T-helper 1 cell treated with Interleukin-12 subunit alpha and Interleukin-12 subunit beta and Interleukin-4 antibody, amounts not matched to agents 30 μg/mL and 1 μg/mL, for 36 hours (primary cell): Measurements from ENCODE around the gene RET.
A peak's percentile ranks its signal among the peaks of the same experiment; 100 is the strongest.

ENCODE experiments used
- H3K27ac Mint-ChIP-seq: one replicate; pipeline ENCODE4 v1.8.0; 2021; ENCODE audit warnings: mild to moderate bottlenecking, mixed read lengths
- H3K27me3 Mint-ChIP-seq: one replicate; pipeline ENCODE4 v1.8.0; 2021; ENCODE audit warnings: low read depth, mixed read lengths
- H3K36me3 Mint-ChIP-seq: one replicate; pipeline ENCODE4 v1.8.0; 2021; ENCODE audit warnings: low read depth, mixed read lengths
- H3K4me1 Mint-ChIP-seq: one replicate; pipeline ENCODE4 v1.8.0; 2021; ENCODE audit warnings: low read depth, mixed read lengths
- H3K4me3 Mint-ChIP-seq: one replicate; pipeline ENCODE4 v1.8.0; 2021; ENCODE audit warnings: mild to moderate bottlenecking, moderate library complexity, mixed read lengths
- H3K9me3 Mint-ChIP-seq: one replicate; pipeline ENCODE4 v1.8.0; 2021; ENCODE audit warnings: mixed read lengths

The RET gene

DNA sequence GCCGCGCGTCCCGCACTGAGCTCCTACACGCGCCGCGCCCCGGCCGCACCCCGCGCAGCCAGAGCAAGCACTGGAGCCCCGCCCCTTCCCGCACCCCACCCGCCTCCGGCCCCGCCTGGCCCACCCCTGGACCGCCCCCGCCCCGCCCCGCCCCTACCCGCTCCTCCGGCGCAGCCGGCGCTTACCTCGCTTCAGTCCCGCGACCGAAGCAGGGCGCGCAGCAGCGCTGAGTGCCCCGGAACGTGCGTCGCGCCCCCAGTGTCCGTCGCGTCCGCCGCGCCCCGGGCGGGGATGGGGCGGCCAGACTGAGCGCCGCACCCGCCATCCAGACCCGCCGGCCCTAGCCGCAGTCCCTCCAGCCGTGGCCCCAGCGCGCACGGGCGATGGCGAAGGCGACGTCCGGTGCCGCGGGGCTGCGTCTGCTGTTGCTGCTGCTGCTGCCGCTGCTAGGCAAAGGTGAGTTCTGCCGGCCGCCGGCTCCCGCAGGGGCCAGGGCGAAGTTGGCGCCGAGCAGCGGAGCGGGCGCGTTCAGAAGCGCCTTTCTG lies at the start of gene RET:
Gene RET (plus strand): TSS at position 194 of the 545 bp plus-strand sequence. CDS start 190 bp downstream, at position 384.
- H3K4me3 Mint-ChIP-seq: peak within 1 kb of the TSS; percentile 71
- no peak within 1 kb of the TSS for H3K27ac Mint-ChIP-seq
- H3K4me1 Mint-ChIP-seq: peaks cover 9% of the 10 kb centered on the region
- no peaks in the 10 kb centered on the region for H3K36me3 Mint-ChIP-seq
- no peaks in the 10 kb centered on the region for H3K9me3 Mint-ChIP-seq
- H3K27me3 Mint-ChIP-seq: peaks cover 54% of the 10 kb centered on the region

DNA sequence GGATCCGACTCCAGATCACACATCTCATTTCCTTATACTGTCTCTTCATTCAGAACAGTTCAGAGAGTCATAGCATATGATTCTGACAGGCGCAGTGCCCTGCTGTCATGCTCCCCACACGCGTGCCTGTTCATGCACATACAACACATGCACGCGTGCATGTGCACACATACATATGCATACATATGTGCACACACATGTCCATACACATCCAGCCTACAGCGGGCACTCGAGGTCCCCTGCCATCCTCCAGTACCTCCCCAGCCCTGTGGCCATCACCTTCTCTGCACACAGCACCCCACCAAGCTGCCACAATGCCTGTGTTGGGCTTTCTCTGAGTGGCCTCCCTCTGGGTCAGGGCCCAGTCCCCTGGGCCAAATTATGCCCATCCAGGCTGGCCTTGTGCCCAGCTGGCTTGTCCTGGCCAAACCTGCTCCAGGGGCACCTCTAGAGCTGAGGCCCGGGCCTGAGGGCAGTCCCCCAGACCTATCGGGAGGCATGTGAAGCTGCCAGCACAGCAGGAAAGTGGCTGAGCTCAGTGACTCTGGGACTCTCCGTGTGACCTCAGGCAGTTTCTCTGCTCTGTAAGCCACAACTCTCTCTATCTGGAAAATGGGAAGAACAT lies 49.4 kb upstream of the RET start:
- no peaks in the 10 kb centered on the region for H3K27me3 Mint-ChIP-seq
- no peaks in the 10 kb centered on the region for H3K36me3 Mint-ChIP-seq
- no peaks in the 10 kb centered on the region for H3K4me1 Mint-ChIP-seq
- no peak overlapping the region for H3K27ac Mint-ChIP-seq
- H3K9me3 Mint-ChIP-seq: peaks cover 5% of the 10 kb centered on the region
- H3K4me3 Mint-ChIP-seq: no peak overlapping the region

DNA sequence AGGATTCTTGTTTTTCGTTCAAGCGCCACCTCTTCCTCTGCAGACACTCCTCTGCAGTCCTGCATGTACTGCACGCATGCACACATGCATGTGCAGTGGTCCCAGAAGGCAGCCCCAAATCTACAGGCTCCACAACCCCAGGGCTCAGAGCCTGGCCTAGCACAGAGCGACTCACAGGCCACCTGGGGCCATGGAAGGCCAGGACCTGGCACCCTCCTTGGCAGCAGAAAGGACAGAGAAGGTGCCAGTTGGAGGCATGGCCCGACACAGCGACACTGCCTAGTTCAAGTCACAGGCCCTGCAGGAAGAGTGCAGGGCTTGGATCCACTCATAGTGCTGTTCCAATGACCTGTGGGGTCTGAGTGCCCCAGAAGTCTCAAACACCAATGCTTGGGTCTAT lies 48.7 kb upstream of the RET start:
- no peaks in the 10 kb centered on the region for H3K36me3 Mint-ChIP-seq
- no peaks in the 10 kb centered on the region for H3K27me3 Mint-ChIP-seq
- no peak overlapping the region for H3K27ac Mint-ChIP-seq
- H3K4me1 Mint-ChIP-seq: no peaks in the 10 kb centered on the region
- H3K9me3 Mint-ChIP-seq: peaks cover 12% of the 10 kb centered on the region
- H3K4me3 Mint-ChIP-seq: no peak overlapping the region

DNA sequence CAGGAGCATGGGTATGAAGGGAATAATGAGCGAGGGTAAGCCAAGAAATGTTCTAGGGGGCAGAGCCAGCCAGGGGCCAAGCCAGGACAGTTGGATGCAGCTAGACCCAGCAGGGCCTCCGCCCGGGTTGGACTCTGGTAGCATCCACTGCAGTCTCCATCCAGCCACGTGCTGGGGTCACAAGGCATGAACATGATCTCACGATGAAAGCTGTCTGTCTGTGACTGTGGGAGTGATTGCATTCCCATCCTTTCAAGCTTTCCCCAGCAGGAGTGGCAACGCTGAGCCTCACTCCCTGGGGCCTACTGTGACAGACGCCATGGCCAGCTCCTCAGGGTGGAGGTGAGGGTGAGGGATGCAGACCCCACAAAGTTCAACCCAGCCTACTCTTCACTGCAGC lies 47.8 kb upstream of the RET start:
- Mint-ChIP-seq H3K9me3 (peaks cover 18% of the 10 kb centered on the region), H3K4me3 (no peak overlapping the region), H3K4me1 (no peaks in the 10 kb centered on the region), H3K36me3 (no peaks in the 10 kb centered on the region), H3K27ac (no peak overlapping the region), H3K27me3 (no peaks in the 10 kb centered on the region)

DNA sequence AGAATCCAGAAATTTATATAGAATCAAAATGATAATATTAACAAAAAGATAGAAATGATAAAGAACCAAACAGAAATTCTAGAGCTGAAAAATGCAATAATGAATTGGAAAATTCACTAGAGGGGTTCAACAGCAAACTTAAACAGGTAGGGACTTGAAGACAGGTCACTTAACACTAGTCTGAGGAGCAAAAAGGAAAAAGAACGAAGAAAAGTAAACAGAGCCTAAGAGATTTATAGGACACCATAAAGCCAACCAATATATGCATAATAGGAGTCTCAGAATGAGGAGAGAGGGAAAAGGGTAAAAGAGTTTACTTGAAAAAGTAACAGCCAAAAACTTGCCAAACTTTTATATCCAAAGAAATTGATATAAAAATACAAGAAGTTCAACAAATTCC lies 44.3 kb upstream of the RET start:
- Mint-ChIP-seq H3K27ac (no peak overlapping the region), H3K36me3 (no peaks in the 10 kb centered on the region), H3K9me3 (peaks cover 25% of the 10 kb centered on the region), H3K4me1 (no peaks in the 10 kb centered on the region), H3K27me3 (peaks cover 4% of the 10 kb centered on the region), H3K4me3 (no peak overlapping the region)

DNA sequence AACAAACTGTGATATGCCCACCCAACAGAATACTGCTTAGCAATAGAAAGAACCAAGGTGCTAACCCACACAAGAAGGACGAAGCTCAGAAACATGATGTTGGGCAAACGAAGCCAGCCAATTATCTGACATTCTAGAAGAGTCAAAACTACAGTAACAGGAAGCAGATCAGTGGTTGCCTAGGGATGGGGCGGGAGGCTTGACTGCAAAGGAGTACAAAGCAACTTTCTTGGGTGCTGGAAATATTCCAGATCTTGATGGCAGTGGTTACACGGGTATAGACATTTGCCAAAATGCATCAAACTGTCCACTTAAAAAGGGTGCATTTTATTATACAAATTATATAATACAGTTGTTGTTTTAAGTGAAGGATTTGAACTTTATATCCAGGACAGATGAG lies 41.1 kb upstream of the RET start:
- Mint-ChIP-seq H3K4me1 (no peaks in the 10 kb centered on the region), H3K9me3 (peaks cover 25% of the 10 kb centered on the region), H3K27me3 (peaks cover 4% of the 10 kb centered on the region), H3K27ac (no peak overlapping the region), H3K36me3 (no peaks in the 10 kb centered on the region), H3K4me3 (no peak overlapping the region)

DNA sequence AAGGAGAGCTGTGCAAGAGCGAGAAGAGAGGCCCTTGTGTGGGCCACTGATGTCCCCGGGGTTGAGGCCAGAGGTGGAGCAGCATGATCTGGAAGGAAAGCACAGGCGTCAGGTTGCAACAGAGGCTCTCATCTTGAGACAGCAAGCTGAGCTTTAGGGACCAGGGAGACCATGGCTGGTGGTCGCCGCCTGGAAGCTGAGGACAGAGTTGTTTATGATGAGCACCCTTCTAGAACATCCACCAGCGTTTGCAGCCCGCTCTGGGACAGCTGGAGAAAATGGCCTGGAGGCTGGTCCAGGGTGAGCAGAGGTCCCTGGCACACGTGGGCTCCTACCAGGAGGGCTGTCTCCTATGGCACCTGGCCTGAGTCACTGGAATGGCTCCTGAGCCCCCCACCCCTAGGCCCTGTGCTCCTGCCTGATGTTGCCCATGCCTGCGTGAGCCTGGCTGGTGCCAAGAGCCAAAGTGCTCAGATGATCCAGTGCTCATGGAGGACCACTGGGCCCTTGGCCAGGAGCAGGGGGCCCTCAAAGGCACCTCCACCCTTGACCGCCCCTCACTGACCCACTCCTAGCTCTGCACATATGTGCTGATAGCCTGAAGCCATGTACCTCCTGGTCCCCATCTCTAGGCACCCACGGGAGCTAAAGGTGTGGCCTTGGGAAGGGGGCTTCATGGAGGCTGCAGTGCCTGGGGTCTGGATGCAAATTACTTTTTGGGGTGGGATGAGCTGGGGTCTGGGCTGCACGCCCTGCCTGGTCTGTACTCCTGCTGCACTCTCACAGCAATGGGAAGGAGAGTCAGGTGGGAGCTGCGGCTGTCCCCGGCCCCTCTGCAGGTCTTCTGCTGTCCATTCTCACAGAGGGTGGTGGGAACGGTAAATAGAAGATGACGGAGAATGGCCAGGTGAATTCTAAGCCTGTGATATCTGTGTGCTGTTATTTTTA lies 40.1 kb upstream of the RET start:
- Mint-ChIP-seq H3K4me3 (no peak overlapping the region), H3K27ac (no peak overlapping the region), H3K36me3 (no peaks in the 10 kb centered on the region), H3K4me1 (no peaks in the 10 kb centered on the region), H3K9me3 (peaks cover 25% of the 10 kb centered on the region), H3K27me3 (peaks cover 4% of the 10 kb centered on the region)

DNA sequence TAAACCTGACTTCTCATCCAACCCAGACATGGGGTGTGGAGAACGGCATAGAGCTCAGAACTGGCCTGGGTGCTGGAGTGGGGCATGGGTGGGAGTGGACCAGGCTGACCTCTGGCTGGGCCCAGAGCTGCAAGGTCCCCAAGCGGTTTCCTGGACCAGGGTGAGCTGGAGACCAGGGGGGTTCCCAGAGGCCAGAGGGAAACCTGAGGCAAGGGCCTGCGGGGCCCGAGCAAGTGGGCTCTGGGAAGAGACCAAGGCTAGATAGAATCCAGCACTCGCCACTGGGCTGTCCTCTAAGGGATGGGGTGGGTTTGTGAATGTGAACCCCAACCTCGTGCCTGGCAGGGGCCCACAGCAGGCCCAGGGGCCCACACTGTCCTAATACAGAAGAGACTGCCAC lies 39.4 kb upstream of the RET start:
- no peak overlapping the region for H3K4me3 Mint-ChIP-seq
- H3K36me3 Mint-ChIP-seq: no peaks in the 10 kb centered on the region
- peaks cover 4% of the 10 kb centered on the region for H3K27me3 Mint-ChIP-seq
- H3K9me3 Mint-ChIP-seq: peaks cover 20% of the 10 kb centered on the region
- H3K27ac Mint-ChIP-seq: no peak overlapping the region
- H3K4me1 Mint-ChIP-seq: no peaks in the 10 kb centered on the region

DNA sequence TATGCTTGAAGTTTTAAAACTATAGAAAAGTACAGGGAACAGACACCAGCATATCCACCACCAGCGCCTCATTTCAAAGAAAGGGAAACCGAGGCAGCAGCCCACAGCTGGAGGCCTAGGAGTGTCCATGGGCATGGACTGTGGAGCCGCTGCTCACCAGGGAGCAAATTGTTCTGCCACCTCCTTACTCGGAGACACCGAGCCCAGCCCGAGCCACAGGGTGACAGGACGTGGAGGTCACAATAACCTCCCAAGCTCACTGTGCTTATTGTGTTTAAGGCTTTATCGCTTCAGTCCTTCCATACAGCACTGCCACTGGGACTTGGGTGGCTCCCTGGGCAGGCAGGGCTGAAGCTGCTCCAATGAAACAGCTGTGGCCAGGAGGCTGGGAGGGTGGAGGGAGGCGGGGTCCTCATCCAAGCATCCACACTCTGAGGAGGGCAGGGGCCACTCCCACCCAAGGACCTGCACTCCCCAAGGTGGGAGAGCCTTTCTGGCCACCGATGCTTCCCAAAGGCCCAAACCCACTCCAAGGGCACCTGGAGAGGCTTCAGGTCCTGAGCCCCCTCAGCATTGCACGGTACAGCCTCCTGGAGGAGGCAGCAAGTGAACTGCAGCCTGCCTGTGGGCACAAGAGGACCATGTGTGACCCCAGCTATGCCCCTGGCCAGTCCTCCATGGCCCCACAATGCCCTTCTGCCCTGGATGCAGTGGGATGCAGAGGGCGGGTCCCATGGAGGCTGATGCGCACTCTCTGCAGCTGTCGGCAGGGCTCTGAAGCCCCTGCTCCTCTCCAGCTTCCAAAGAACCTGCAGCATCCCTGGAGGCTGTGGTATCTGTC lies 38.7 kb upstream of the RET start:
- no peaks in the 10 kb centered on the region for H3K4me1 Mint-ChIP-seq
- no peak overlapping the region for H3K27ac Mint-ChIP-seq
- H3K27me3 Mint-ChIP-seq: peaks cover 4% of the 10 kb centered on the region
- peaks cover 13% of the 10 kb centered on the region for H3K9me3 Mint-ChIP-seq
- no peak overlapping the region for H3K4me3 Mint-ChIP-seq
- no peaks in the 10 kb centered on the region for H3K36me3 Mint-ChIP-seq

DNA sequence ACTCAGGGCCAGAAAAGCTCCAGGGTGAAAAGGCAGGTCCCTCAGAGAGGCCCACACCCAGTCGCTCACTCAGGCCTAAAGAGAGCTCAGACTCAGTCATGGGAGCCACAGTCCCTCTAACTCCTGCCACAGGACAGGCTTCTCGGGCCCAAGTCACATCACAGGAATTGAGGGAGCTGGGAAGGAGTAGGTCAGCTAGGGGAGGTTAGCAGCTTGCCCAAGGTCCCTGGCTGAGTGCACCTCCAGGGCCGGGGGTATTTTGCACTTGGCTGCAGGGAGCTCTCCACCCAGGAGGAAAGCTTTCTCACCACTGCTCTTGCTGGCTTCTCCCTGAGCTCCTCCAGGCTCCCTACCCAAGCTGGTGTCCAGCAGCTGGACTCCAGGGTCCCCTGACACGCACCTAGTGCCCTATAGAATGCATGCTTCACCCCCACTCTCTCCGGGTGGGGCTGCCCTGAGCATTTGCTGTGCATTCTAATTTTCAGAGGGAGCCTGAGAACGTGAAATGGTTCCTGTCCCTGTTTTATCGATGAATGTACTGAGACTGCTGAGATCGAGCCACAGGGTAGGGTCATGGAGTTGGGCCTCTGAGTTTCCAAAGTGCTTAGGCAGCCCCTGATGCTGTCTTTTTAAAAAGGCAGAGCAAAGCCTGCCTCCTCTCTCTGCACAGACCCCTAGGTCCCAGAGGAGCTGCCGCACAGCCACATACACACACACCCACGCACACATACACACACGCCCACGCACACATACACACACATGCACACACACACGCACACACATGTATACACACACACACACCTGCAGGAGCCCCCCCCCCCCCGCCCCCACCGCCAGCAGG lies 37.9 kb upstream of the RET start:
- Mint-ChIP-seq H3K27me3 (peaks cover 4% of the 10 kb centered on the region), H3K27ac (no peak overlapping the region), H3K4me1 (no peaks in the 10 kb centered on the region), H3K4me3 (no peak overlapping the region), H3K36me3 (no peaks in the 10 kb centered on the region), H3K9me3 (peaks cover 8% of the 10 kb centered on the region)

DNA sequence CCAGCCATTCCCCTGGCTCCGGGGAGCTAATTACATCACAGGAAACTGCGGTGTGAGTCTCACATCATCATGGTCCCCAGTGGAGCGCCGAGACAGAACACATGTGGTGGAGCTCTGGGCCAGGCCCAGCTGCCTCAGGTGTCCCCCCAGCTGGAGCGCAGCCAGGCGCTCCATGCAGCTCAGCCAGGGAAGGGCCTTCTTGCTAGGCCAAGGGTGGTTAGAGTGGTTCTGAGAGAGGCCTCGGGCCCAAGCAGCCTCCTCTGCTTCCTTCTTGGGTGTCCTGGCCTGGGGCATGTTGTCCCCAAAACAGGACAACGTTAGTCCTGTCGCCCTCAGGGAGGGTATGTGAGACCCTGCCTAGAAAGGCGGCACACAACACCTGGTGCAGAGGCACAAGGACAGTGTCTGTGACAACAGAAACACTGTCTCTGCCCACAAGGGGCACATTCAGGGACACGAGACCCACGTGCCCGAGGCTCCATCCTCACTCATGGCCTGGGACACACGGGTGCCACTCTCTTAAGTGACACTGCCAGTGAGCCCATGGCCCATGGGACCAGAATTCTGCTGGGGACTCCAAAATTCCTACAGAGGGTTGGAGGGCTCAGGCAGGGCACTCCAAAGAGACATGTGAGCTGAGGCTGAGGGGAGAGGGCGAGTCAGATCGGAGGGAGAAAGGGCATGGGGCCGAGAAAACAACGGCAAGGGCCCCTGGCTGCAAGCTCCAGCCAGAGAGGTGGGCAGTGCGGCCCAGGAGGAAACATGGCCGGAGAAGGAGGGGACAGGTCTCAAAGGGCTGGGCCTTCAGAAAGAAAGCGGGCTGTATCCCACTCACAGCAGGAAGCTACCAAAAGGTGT lies 37.0 kb upstream of the RET start:
- H3K27ac Mint-ChIP-seq: no peak overlapping the region
- no peaks in the 10 kb centered on the region for H3K4me1 Mint-ChIP-seq
- H3K4me3 Mint-ChIP-seq: no peak overlapping the region
- no peaks in the 10 kb centered on the region for H3K36me3 Mint-ChIP-seq
- H3K27me3 Mint-ChIP-seq: peaks cover 3% of the 10 kb centered on the region
- H3K9me3 Mint-ChIP-seq: peaks cover 3% of the 10 kb centered on the region

DNA sequence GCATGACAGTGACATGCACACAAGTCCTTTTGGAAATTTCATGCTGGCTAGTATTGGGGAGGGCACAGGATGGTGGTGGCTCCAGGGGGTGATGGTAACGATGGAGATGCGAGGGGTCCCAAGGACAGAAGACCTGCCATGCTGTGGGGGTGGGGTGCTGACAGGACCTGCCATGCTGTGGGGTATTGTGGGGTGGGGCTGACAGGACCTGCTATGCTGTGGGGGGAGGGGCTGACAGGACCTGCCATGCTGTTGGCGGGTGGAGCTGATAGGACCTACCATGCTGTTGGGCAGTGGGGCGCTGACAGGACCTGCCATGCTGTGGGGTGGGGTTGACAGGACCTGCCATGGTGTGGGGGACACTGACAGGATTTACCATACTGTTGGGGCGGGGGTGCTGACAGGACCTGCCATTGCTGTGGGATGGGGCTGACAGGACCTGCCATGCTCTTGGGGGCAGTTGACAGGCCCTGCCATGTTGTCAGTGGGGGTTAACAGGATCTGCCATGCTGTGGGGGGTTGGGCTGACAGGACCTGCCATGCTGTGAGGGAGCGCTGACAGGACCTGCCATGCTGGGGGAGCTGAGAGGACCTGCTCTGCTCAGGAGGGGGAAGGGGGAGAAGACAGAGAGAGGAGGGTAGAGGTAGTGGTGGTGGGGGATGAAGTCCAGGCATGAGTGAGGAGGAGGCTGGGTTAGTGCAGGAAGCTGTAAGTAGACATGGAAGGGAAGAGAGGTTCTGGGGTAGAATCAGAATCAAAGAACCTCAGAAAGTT lies 36.2 kb upstream of the RET start:
- Mint-ChIP-seq H3K27ac (no peak overlapping the region), H3K4me3 (no peak overlapping the region), H3K4me1 (no peaks in the 10 kb centered on the region), H3K9me3 (no peaks in the 10 kb centered on the region), H3K27me3 (no peaks in the 10 kb centered on the region), H3K36me3 (no peaks in the 10 kb centered on the region)
